H1 (cell line): ENCODE results near the gene OLFML2A. TPM values are rescaled to one million over a fixed set of nuclear protein-coding genes. Genes with fewer than 3 reads are reported as not detected.

Source experiments
- JUND ChIP-seq: IDR thresholded peaks from 2 replicates; pipeline ENCODE4 v1.6.1; 2011; ENCODE audit warnings: mild to moderate bottlenecking, improper control_type of control experiment, low read length
- RXRA ChIP-seq: IDR thresholded peaks from 2 replicates; pipeline ENCODE4 v1.6.1; 2011; ENCODE audit warnings: low read depth, mild to moderate bottlenecking, low read length, moderate library complexity; ENCODE audit not compliant: insufficient read depth
- SAP30 ChIP-seq: fragments of 300-600 bp; sonication (generic); IDR thresholded peaks from 2 replicates; pipeline ENCODE4 v1.7.1; 2012; ENCODE audit warnings: low read length, moderate library complexity, mild to moderate bottlenecking, inconsistent platforms; ENCODE audit not compliant: insufficient read depth, insufficient replicate concordance
- YY1 ChIP-seq: IDR thresholded peaks from 2 replicates; pipeline ENCODE4 v1.6.1; 2011; ENCODE audit warnings: low read depth, mild to moderate bottlenecking, low read length
- polyA plus RNA-seq, 7 experiments: library from polyadenylated mRNA; depleted of rRNA in 3 of 7; stranded (reverse) in 5 of 7; unstranded in 2 of 7; fragments of >200 nt in 5 of 7; fragments of 200-250 nt in 2 of 7; gene quantifications; 1 replicate in 5 of 7; 2 replicates in 1 of 7; 4 replicates in 1 of 7; pipeline versions ENCODE4 v1.2.1 to v1.2.3, GENCODE V29; 2011 to 2013; ENCODE audit warnings: missing spikeins in 2 of 7, mixed read lengths in 2 of 7
- total RNA-seq: library from RNA; stranded (reverse); fragmentation: NEBNext Ultra II Directional; extraction: Animal tissue kit (Norgen Biotek cat#: 25700); gene quantifications from 2 replicates; pipeline ENCODE4 v1.2.1, GENCODE V29; 2021

Gene OLFML2A
- total and polyA plus RNA-seq, 2 of the 8 experiments (the other 6 are each of a cell fraction or from before 2014, with no cell fraction given): 7.8 to 11.5 TPM

DNA sequence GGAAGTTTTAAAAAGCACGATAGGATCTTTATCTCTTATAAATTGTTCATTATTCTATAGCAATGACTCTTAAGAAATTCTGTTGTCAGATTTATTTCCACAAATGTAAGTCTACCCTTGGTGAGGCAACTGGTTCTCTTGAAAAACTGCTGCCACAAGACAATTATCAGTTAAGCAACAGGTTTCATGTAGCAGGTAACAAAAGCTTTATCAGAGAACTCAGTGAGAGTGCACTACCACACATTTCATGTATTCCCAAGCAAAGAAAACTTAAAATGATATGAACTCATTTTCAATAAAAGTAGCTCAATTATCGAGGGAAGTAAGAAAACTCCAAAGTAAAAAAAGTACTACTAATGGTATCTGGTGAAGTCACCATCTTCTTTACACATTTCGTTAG, 15.2 kb upstream of the OLFML2A start (continued):
- TF ChIP-seq JUND (no peak), RXRA (no peak), SAP30 (no peak), YY1 (no peak)
- TF ChIP-seq, all 59 proteins: peak for 0
